GM12875 (cell line): ENCODE measurements around the gene SPATA46.

Experiments
- H3K4me3 ChIP-seq: one replicate; pipeline ENCODE4 v1.5.1; 2011; ENCODE audit warnings: low read depth, low read length, control low read depth
- CTCF ChIP-seq: IDR thresholded peaks from 2 replicates; pipeline ENCODE4 v1.5.1; 2011; ENCODE audit warnings: low read depth, mild to moderate bottlenecking, control low read depth, inconsistent platforms, low read length, moderate library complexity, borderline replicate concordance; ENCODE audit not compliant: insufficient read depth

Gene SPATA46

GRCh38 chr1:162381383-162381782, 4.7 kb upstream of the SPATA46 start, which contains the start of gene C1orf226:
TSS of gene C1orf226 (plus strand) at chr1:162381728. CDS start at chr1:162381902, 174 bp downstream.
- no peak within 1 kb of the TSS for H3K4me3 ChIP-seq
- TF ChIP-seq CTCF, result no peak

GRCh38 chr1:162380061-162380846, 3.6 kb upstream of the SPATA46 start:
- H3K4me3 ChIP-seq, result no peak overlapping the region
- TF ChIP-seq CTCF, result no peak

- H3K4me3 ChIP-seq, result no peak overlapping the region
- TF ChIP-seq CTCF, result no peak
Measured at GRCh38 chr1:162375463-162375862, 1.2 kb downstream of the SPATA46 start.

GRCh38 chr1:162374406-162374805, 2.2 kb downstream of the SPATA46 start:
- H3K4me3 ChIP-seq, result no peak overlapping the region
- no peak for TF ChIP-seq CTCF

- no peak overlapping the region for H3K4me3 ChIP-seq
- no peak for TF ChIP-seq CTCF
Measured at GRCh38 chr1:162373541-162374260, 3.0 kb downstream of the SPATA46 start.

- H3K4me3 ChIP-seq, result no peak overlapping the region
- TF ChIP-seq CTCF, result no peak
Measured at GRCh38 chr1:162373072-162373427, 3.6 kb downstream of the SPATA46 start.
